Sigmoid colon (tissue), 4 donors: ENCODE results near the gene FAM131C.
A peak's percentile ranks its signal among the peaks of the same experiment; 100 is the strongest.

ENCODE experiments used
- CTCF ChIP-seq, 4 experiments: fragments of 450-650 bp in 3 of 4; fragments of 200-600 bp in 1 of 4; IDR thresholded peaks; one replicate each; pipeline ENCODE4 v1.5.1; 2016 to 2019; ENCODE audit warnings: antibody characterized with exemption in 4 of 4, mild to moderate bottlenecking in 3 of 4, moderate library complexity in 2 of 4
- EP300 ChIP-seq, 4 donors: sonication (generic); formaldehyde crosslinking; IDR thresholded peaks; one replicate each; pipeline ENCODE4 v1.6.1; 2017; ENCODE audit warnings: antibody characterized with exemption in 4 of 4

DNA sequence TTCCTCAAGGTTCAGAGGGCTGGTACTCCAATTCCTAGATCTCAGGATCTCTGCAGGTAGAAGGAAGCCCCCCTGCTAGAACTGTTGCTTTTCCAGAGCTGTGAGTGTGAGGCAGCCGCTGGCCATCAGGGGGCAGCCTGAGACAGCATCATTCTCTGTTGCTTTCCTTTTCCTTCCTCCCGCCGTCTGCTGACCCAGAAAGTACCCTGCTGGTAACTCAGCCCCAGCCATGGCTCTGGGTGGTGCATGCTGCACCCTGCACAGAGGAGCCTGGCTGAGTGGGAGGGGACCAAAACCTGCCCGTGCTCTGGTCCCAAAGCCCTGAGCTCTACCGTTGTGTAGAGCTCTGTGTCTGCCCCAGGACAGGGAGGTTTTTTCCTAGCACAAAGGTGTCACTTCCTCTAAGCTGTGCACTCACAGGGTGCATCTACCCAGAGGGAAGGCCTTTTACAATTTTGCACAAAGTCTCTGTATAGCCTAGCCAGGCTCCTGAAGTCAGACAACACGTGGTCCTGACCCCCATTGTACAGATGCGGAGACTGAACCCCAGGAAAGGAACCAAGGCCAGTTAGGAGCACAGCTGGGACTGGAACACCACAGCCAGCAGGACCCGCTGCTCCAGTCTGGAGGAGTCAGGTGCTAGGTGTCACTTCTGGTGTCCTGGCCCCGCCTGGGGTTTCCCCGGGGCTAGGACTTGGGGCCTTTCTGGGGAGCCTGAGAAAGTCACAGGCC is 5.6 kb upstream of the FAM131C start:
- peak; percentile 81 to 97 (median 96) for TF ChIP-seq CTCF (IDR thresholded peaks at IDR 0.05)
- no peak for TF ChIP-seq EP300 (IDR thresholded peaks at IDR 0.05)
